ENCODE data around the gene EDIL3. TPM values are rescaled to one million over a fixed set of nuclear protein-coding genes. Genes with fewer than 3 reads are reported as not detected.

Gene EDIL3
- total and polyA plus RNA-seq, 10 of the 15 experiments (the other 5 are each of a cell fraction or from before 2014, with no cell fraction given) = 0.01 to 0.62 (median 0.20) TPM

GRCh38 chr5:83922699-83923098 lies 462.0 kb downstream of the EDIL3 start (continued):
- TF ChIP-seq MAX (IDR thresholded peaks at IDR 0.05; ENCODE audit: low read depth, low read length) = no peak
- TF ChIP-seq ZZZ3 (IDR thresholded peaks at IDR 0.05; ENCODE audit: control insufficient read depth, insufficient read length, low read depth) = no peak

- ChIA-PET CTCF (no interaction called here), RAD21 (ENCODE audit: unreplicated experiment) (no interaction called here), SMC1A (ENCODE audit: uncharacterized antibody, unreplicated experiment) (no interaction called here), POLR2A (no interaction called here)
- no peaks in the 10 kb centered on the region for H3K36me3 ChIP-seq (ENCODE audit: control insufficient read depth in 2 of 2, insufficient read depth in 2 of 2, low read length in 1 of 2)
- H3K4me1 ChIP-seq (ENCODE audit: control insufficient read depth, insufficient read depth, low read length) = no peaks in the 10 kb centered on the region
- H3K79me2 ChIP-seq (ENCODE audit: control insufficient read depth, insufficient read depth, low read length) = no peaks in the 10 kb centered on the region
- no peak overlapping the region for H3K4me3 ChIP-seq
- ATAC-seq (no peak), DNase-seq (ENCODE audit: low read depth, low spot score) (no peak), FAIRE-seq (no peak)
- H3K27ac ChIP-seq (ENCODE audit: control insufficient read depth, insufficient read depth) = no peak overlapping the region
- H4K20me1 ChIP-seq (ENCODE audit: control insufficient read depth, insufficient read depth) = no peaks in the 10 kb centered on the region
- in situ Hi-C loops (cut with MboI) (no loop called here), intact Hi-C loops (cut with micrococcal nuclease; ENCODE audit: unreplicated experiment) (no loop called here)
- H3K9me3 ChIP-seq (replicated peaks; ENCODE audit: control insufficient read depth, insufficient read depth, low read length) = no peaks in the 10 kb centered on the region
- no peak overlapping the region for H3K4me2 ChIP-seq (ENCODE audit: control insufficient read depth, insufficient read depth)
- BruUV-seq (replicated peaks) = no TSS peak
- no peak overlapping the region for H2AFZ ChIP-seq (ENCODE audit: control insufficient read depth, low read depth, low read length)
- WGBS (ENCODE audit: insufficient coverage, insufficient replicate concordance, low lambda C conversion rate, missing lambda C conversion rate) = 30% methylated on average over 5 of the region's 5 CpGs
- peaks cover 0 to 4% of the 10 kb centered on the region in 2 experiments; a peak in 1 of 4 replicates for H3K27me3 ChIP-seq (replicated peaks in 1 of 2; ENCODE audit: control insufficient read depth in 2 of 2, insufficient read depth in 2 of 2, low read length in 1 of 2)
- no peak overlapping the region for H3K9ac ChIP-seq (ENCODE audit: control insufficient read depth, insufficient read depth, low read length)
- TF ChIP-seq BACH1 (IDR thresholded peaks at IDR 0.05; ENCODE audit: borderline replicate concordance) (no peak), MEF2B (IDR thresholded peaks at IDR 0.05; ENCODE audit: partially characterized antibody, poor library complexity, severe bottlenecking) (no peak), PKNOX1 (IDR thresholded peaks at IDR 0.05) (no peak), CREB1 (IDR thresholded peaks at IDR 0.05; ENCODE audit: low read depth) (no peak), CBX3 (IDR thresholded peaks at IDR 0.05; ENCODE audit: borderline replicate concordance, low read depth) (no peak), ZNF592 (IDR thresholded peaks at IDR 0.05) (no peak), HDAC2 (IDR thresholded peaks at IDR 0.05) (no peak), CEBPZ (IDR thresholded peaks at IDR 0.05; ENCODE audit: low read depth, low read length) (no peak), TCF7 (IDR thresholded peaks at IDR 0.05; ENCODE audit: borderline replicate concordance) (no peak), SIN3A (IDR thresholded peaks at IDR 0.05; ENCODE audit: low read depth, low read length) (no peak), PML (IDR thresholded peaks at IDR 0.05; ENCODE audit: low read length) (no peak), BMI1 (IDR thresholded peaks at IDR 0.05; ENCODE audit: borderline replicate concordance) (no peak)
These were observed 462.9 kb downstream of the EDIL3 start for GRCh38 chr5:83921666-83922193.
